NCI-H2171 treated with DMSO at 0.1 percent for 48 hours (cell line): Measurements from ENCODE around the gene CHMP1B.

Experiments
- DNase-seq: peaks from one replicate; lab custom pipeline; 2025; lab: John Stamatoyannopoulos, UW

The CHMP1B gene

DNA sequence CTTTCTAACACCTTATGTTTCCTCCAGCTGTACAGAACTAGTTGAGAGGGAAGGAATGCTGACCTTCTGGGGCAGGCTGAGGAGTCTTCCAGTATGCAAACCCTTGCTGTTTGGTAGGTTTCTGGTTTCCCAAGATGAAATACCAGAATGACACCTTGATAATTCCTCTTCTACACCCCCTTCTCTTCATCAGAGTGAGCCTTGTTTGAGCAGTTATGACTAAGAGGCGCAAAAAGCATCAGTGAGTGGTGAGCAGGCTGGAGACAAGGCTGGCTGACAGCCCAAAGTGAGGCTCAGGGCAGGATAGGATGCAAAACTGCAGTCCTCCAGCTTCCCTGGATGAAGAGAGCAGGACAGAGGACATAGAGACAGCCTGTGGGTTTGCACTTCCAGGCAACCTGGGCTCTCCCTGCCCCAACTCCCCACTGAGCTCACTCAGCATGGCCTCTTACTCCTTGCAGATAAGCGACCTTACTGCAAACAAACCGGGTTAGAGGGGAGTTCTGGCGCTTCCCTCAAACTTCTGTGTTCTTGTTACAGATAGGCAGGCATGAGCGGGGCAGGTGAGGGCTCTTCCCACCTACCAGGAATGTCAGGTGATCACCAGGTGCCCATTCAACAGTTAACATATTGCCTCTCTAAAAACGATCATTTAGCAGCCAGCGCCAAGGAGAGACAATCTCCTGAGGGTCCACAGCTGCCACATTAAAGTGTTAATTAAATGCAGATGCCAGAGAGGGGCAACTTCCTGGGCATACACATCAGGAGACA is 51.5 kb downstream of the CHMP1B start:
- DNase-seq, result no peak
